ENCODE results near the gene ADRA2B.
"Not testable (repeated sequence)": the region's sequence is repeated elsewhere in the genome, so short reads cannot be mapped to it uniquely, and the experiment has no call there.

The ADRA2B gene

DNA sequence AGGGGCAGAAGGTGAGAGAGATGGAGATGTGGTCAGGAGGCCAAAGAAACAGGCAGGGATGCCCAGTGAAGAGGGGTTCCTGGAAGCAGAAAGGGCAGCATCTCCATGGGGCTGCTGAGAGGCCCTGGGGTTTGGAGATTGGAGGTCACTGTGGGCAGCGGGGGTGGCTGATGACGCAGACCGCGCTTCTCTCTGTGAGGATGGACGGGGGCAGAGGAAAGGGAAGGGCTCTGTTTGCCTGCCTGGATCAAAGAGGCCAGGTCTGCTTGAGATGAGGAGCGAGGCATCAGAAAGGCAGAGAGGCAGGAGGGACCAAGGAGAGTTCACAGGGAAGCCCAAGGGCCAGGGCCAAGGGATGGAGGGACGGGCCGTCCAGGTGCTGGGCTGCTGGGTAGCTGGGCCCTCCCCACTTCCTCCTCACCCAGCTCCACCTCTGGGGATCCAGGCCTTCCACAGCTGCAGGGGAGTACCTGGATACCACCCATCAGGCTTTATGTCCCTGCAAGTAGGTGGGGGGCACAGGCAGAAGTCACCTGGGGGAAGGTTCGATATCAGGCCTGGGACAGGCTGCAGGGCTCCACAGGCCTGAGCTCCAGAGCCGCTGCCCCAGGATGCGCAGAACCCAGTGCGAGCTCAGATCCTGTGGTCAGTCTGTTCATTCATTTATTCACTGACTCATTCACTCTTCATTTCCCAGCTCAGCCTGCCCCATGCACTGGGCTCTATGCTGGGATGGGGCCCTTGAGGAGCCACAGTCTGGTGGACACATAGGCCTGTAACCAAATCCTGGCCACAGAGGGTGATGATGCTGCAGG, 30.6 kb downstream of the ADRA2B start:
- DNase-seq = peak in 1 of 2 experiments; percentile 0

DNA sequence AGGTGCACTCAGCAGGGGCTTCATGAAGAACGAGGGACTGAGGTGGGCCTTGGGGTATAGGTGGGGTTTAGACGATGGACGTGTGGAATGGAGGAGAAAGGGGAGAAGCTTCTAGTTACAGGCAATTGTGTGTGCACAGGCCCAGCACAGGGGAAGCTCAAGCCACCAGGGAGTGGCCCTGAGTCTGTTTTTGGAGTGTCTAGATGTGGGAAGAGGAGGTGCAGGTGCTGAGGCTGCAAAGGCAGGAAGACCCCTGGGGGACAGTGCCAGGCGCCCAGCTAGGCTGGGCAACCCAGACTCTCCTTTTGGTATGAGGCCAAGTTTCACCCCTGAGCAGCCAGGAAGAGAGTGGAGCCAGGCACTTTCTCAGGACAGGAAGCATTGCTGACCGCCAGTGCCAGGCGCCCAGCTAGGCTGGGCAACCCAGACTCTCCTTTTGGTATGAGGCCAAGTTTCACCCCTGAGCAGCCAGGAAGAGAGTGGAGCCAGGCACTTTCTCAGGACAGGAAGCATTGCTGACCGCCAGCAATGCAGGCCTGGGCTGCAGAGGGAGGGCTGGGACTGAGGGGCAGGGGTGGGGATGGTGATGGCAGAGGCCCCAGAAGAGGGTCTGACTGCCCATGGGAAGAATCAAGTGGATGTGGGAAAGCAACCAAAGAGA, 31.4 kb downstream of the ADRA2B start:
- DNase-seq = not testable (repeated sequence)

DNA sequence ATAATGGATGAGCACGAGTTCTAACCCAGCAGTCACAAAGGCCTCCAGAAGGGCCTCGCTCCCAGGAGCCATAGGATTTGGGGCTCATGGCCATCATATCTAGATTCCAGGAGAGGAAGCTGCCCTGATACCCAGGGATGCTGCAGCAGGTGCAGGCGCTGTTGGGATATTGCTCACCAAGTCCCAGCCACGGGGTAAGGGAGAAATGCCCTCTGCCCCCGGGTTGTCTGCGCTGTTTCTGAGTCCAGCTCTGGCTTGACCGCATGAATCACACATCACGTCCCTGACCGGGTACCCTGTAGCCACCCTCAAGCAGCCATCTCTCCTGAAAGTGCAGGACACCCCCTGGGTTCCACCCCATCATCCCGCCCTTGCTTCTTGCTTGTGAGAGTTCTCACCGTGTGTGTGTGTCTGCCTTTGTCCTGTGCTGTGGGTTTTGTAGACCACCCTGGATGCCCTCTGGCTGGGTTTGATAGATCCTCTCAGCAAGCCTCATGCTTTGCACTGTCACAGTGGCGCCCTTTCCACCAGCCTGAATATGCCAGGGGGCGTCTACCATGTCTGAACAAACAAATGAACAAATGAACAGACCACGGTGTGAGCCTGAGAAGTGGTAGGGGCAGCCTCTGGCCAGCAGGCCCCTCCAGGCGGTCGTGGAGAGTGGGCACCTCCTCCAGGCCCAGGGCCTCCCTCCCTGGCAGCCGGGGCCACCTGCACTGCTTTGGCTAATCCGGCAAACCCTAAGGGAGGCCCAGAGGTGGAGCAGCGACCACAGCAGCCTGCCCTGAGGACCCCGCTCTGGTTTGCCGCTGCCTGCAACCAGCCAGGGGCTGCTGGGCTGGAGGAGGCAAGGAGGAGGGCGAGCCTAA, 32.1 kb downstream of the ADRA2B start:
- peak in 1 of 2 experiments; percentile 1 for DNase-seq

DNA sequence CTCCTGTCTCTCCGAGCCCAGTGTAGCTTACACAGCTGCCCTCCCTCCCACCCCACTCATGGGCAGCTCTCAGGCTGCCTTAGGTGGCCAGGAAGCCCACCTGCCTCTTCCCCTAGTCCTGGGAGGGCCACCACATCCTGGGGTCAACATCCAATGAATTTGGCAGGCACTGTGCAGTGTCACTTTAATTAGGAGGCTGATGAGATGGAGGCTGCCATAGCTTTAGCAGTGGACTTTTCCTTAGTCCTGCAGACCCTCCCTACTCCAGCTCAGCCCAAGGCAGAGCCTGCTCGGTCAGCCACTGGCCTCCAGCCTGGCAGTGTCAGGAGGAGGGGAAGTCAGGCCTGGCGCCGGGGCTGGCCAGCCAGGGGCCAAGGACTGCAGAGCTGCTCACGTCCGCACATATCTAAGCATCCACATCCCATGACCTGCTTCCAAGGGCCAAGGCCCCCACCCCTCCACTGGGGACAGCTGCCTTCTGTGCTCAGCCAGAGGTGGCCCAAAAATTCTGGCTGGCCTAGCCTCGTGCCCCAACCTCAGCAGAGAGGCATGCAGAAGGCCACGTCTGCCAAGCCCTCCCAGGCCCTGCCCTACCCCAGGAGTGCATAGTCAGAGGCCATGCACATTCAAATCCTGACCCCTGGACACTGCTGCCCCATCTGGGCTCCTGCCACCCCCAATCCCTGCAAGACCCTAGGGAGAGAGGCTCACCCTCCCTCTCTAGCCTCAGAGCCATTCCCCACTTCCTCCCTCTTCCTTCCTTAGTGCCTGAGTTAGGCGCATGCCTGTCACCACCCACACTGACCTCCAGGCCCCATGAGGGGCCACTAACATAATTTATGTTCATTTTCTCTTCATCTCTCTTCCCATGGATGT, 33.1 kb downstream of the ADRA2B start:
- no peak for DNase-seq

DNA sequence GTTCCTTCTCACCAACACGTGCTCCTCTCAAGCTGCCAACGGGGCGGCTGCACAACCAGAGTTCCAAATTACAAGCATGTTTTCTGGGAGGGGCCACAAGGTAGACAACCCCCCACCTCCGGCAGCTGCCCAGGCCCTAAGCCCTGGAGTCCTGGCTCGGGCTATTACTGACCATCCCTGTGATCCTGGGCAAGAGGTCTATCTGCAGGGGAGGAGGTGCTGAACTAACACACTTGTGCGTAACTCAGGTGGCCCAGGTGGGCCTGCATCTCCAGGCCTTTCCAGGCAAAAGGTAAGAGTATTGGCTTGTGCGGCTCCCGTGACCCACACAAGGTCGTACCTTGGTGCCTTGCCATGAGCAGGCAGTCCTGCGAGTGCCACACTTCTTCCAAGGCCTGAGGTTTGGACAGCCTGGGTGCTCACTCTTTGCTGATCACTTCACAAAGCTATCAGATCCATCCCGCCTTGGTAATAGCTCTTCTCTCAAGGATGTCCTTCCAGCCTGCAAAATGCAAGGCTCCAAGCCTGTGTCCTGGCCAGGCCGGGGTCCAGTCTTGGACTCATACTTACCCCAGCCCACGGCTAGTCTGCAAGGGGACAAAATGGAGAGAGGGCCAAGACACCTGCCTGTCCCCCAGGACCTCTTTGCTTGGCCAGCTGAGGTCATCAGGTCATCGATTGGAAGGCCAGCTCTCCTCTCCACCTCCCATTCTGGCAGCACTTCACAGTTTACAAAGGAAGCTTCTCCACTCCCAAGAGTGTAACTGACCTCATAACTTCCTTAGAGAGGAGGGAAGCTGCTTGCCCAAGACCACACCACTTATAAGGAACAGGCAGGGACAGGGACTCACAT, 33.9 kb downstream of the ADRA2B start:
- no peak for DNase-seq

DNA sequence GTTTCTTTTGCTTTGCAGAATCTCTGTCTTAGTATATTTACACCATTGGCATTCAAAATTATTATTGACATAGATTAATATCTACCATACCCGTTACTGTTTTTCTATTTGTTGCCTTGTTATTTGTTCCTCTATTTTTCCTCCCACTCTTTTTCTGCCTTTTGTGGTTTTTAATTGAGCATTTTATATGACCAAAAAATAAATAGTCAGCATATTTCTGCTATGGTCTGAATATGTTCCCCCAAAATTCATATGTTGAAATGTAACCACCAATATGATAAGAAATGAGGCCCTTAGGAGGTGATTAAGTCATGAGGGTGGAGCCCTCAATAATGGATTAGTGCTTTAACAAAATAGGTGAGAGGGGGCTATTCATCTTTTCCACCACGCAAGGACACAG, 35.3 kb downstream of the ADRA2B start:
- DNase-seq = no peak

DNA sequence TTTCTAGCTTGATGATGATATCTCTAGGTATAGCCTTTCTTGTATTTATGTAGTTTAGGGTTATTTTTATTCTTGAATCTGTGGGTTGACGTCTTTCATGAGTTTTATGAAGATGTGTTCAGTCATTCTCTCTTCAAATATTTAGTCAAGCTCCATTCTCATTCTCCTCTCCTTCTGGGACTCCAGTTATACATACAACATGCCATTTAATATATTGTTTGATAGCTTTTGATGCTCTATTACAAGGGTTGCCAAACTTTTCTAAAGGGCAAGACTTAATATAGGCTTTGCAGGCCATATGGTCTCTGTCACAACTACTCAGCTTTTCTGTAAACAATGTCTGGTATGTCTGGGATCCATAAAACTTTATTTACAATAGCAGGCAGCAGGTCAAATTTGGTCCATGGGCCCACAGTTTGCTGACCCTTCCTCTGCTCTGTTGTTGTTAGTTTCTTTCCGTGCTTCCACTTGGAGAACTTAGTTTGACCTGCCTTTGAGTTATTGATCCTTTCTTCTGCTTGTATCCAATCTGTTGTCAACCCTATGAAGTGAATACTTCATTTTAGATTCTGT, 41.1 kb downstream of the ADRA2B start:
- no peak for DNase-seq

DNA sequence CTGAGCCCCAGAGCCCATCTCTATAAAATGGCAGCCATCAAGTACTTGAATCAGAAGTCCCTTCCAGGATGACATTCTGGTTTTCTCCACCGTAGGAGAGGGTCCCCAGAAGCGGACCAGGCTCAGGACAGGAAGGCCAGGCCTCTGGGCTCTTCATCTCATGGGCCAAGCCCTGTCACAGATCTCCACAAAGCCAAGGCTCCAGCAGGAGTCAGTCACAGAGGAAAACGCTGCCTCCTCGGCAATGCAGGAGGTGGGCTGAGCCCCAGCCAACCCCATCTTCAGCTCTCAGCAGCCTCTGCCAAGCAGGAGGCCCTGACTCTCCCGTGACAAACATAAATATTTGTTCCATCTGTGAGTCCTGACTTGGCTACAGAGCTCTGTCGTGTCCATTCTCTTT, 42.2 kb downstream of the ADRA2B start:
- no peak for DNase-seq

DNA sequence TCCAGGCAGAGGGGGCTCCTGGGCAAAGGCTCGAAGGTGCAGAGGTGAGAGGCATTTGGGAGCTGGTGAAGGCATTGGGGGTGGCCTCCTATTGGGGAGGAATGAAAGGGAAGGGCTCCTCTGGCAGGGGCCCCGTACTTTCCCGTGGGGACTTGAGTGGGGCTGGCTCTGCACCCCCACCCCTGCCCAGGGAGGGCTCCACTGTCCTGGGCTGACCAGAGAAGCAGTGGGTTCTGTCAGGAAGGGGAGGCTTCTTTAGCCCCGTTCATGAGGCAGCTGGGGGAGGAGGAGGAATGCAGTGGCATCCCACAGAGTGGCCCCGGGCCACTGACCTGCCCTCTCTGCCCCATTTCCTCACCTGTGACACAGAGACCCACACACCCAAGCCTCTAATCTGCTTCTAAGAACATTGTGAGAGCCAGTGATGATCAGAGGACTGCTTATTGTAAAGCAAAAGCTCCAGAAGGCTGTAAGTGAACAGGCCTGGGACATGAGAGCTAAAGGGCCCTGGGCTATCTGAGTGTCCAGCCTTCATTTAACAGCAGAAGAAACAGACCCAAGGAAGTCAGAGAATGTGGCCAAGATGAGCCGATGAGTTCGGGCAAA, 43.1 kb downstream of the ADRA2B start:
- DNase-seq = no peak

DNA sequence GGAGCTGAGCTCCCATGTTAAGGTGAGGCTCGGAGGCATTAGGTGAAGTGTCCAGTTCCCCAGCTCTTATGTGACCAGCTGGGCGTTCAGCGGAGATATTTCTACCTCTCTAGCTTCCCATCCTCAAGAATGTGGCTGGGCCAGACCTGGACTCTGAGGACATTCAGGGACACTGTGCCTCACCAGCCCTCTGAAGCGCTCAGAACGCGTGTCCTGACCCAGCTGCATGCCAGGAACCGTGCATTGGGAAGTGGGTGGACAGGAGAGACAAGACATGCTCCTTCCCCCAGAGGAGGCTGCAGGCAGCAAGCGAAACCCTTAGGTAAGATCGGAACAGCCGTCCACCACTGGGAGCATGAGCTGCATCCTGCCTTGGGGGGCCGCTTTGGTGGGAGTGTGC, 43.6 kb downstream of the ADRA2B start:
- DNase-seq = no peak

DNA sequence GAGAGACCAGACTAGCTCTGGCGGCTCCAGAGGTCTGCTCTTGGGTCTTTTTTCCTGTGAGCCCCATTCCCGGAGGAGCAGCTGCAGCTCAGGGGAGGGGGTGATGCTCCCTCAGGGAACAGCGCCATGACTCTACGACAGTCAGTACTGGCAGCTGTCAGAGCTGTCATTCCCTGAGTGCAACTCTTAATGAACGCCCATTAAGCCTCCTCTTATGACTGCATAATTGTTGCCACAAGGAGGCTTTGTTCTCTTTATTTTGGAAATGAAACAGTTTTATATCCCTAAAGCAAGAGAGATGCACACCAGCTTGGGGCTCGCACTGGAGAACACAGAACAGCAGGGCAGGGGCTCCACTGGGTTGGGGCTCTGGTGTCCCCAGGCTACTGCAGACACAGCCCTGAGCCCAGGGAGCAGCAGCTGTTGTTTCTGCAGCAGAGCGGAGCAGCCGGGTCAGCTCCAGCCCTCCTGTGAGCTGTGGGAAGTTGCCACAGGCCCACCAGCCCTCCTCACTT, 44.3 kb downstream of the ADRA2B start:
- not testable (repeated sequence) for DNase-seq

DNA sequence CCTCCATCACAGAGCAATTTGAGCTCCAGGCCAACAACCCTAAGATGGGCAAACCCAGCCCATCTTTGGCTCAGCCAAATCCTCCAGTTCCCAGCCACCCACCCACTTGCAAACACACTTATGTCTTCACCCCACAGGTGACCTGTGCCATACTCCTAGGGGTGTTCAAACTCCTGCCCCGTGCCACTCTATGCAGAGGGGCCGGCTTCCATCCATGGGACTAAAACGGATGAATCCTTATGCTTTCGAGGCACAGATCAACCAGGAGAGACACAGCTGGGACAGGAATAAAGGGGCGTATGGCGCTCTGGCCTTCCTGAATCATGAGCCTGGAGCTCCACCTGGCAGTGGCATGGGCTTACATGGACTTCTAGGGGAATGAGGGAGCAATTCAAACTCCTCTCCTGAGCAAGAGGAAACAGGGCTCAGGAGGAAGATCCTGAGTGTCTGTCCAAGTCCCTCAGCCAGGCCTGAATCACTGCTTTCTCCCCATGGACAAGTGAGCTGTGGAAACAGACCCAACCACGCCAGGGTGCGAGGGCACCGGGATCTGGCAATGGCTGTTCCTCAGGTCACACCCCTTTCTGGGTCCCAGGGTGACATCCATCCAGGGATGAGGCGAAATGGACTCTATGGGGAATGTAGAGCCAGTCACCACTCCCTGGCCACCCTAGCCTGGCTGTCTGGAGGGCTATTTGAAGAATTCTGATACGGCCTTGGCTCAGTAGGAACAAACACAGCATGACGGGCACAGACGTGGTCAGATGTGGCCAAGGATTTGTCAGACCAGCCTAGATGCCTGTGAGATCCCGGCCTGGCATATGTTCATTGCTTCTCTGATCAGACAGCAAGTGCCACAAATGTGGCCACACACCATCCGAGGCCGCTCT, 45.0 kb downstream of the ADRA2B start:
- DNase-seq = not testable (repeated sequence)

DNA sequence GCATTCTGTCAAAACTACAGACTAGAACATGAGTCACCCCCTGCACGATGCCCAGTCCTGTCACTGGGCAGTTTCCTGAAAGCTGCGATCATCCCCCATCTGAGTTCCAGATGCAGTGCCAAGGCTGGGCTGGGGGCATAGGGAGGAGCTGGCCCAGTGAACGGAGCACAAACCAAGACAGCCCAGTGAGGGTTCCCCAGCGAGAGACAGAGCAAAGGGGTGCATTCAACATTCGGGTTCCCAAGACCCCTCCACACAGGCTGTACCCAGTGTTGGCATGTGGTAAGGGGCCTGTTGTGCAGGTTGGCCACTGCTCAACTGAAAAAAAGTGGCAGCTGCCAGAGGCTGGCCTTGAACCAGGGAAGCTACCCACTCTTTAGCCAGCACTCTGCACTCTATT, 46.0 kb downstream of the ADRA2B start:
- DNase-seq = not testable (repeated sequence)

DNA sequence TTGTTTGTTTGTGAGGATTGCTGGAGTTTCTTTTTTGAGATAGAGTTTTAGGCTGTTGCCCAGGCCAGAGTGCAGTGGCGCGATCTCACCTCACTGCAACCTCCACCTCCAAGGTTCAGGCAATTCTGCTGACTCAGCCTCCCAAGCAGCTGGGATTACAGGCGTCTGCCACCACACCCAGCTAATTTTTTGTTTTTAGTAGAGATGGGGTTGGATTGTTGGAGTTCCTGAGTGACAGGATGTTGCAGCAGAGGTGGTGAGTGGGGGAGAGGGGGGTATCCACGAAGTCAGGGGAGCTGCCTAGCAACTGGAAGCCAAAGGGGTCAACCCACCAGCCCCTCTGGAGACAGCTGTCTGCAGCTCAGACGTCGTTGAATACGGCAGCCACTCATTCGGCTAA, 46.5 kb downstream of the ADRA2B start:
- not testable (repeated sequence) for DNase-seq

DNA sequence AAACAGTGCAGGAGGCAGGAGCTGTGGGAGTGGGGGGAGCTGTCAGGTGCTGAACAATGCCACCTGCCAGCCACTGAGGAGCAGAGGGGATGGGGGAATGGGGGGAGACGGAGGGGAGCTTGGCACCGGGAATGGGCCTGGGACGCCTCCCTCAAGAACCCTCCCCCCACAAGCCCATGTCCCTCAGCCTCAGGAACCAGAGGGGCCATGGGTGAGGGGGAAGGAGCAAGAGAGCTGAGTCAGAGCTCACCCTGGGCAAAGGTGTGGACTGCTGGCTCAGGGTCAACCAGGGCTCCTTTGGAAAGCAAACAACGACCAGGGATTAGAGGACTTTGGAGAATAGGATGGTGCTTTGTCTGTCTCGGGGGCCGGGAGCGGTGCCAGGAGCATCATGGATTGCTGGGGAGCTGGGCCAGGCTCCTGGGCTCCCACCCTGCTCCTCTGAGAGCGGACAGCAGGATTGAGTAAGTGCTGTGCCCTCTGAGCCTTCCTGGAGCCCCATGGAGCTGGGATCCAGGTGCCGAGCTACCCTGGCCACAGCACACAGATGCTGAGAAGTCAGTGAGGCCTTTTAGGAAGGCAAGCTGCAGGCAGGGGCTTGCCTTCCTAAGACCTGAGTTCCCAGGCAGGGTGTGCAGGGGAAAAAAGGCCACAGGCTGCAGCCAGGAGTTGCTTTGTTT, 48.3 kb downstream of the ADRA2B start:
- DNase-seq = not testable (repeated sequence)

DNA sequence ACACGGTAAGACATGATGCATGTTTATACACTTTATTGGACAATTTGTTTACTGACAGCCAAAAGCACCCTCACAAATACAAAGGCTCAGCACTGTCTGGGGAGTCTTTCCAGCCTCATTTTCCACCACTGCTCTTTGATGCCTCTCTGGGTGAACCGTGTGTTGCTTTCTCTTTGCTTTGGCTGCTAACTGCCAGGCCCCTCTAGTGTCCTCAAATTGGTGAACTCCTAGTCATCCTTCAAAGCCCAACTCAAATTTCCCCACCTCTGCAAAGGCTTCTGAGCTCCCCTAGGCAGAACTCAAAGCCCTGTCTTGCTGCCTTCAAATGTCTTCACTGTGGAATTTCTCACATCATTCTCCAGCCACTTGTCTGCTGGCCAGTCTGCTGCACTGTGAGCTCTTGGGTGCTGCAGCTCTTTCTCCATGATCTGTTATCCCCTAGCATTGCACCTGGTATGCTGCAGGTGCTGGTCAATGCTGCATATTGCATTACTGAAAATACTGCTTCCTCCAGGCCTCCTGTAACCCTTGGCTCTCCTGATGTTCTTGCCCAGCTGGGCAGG, 49.2 kb downstream of the ADRA2B start:
- not testable (repeated sequence) for DNase-seq

DNA sequence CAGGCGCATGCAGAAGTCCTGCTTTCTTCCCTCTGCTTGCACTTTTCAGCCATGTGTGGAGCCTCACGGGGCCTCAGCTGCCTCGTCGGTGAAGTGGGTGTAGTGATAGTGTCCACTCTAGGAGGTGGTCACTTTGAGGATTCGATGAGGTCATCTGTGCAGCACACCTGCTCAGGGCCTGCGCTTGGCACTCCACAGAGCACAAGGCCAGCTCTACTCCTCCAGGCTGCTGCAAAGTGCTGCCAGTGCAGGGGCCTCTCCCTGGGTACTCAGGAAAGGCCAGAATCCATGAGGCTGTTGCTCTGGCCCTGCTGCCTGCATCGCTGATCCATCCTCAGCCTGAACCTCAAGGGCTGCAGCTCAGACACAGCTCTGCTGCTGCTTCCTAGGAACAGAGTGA, 49.9 kb downstream of the ADRA2B start:
- DNase-seq = not testable (repeated sequence)

DNA sequence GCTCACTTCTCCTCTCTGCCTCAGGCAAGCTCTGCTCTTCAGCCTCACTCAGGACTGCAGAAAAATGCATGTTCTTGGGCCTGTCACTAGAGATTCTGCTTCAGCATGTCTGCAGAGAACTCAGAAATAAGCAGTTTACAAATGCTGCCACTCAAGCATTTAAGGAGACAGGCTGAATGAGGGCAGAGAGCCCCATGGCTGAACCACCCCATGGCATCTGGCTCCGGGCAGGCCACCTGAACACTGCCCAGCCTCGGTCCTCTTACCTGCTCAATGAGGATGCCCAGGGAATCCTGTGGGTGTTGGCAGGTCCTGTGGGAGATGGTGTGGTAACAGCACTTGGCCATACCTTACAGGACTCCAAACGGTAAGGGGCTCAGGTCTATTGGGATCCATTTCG, 50.4 kb downstream of the ADRA2B start:
- DNase-seq = not testable (repeated sequence)

Data from activated CD4-positive, alpha-beta T cell treated with anti-CD3 and anti-CD28 coated beads, Interleukin-2, amount 50 U/mL, for 48 hours (primary cell).